GM10847 (cell line): ENCODE measurements around the gene TMEM198.

Experiments
- POLR2A ChIP-seq: IDR thresholded peaks from 2 replicates; pipeline ENCODE4 v1.6.1; 2011; ENCODE audit not compliant: insufficient read length; ENCODE audit errors: extremely low read depth

TMEM198 gene

DNA sequence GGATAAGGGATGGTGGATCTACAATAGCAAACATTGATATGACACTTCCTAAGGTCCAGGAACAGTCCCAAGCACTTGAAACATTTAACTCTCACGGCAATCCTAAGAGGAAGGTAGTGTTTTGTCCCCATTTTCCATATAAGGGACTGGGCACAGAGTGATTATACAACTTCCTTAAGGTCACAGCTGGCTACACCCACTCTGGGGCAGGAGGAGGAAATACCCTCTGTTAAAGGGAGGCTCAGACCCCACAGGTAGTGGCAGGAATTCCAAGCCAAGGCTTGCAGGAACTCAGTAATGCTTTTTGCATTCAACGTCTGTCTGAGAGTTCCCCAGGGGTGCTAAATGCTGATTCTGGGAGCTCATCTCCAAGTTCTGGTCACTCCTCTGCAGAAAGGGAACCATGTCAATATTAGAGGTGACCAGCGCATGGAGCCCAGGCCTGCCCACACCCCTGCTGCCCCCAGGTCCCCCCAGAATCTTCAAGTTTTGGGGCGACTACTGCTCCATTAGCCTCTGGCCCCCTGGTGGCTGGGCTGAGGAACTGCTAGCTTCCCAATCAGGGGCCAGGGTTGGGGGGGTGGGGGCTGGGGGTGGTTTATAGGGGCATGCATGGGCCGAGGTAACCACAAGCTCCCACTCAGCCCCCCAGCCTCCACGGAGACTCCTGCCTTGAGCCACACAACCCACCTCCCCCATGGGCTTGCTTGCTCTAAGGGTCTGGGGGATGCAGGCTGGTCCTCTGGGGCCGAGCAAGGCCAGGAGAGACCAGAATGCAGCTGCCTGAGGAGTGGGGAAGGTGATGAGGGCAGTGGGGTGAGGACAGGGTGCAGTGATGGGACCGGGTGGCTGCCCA, 16.4 kb downstream of the TMEM198 start:
- TF ChIP-seq POLR2A = no peak

DNA sequence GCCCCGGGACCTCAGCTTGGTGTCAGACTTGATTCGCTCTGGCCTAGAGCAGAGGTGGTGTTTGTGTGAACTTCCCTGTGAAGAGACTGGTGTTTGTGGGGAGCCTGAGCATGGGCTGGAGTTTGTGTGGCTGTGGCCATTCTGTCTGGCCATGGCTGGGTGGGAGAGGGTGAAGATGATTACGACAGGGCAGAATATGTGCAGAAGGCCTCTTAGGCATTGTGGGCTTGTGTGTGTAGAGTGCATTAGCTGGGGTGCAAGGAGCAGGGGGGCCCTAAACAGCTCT, 17.0 kb downstream of the TMEM198 start:
- TF ChIP-seq POLR2A = no peak

DNA sequence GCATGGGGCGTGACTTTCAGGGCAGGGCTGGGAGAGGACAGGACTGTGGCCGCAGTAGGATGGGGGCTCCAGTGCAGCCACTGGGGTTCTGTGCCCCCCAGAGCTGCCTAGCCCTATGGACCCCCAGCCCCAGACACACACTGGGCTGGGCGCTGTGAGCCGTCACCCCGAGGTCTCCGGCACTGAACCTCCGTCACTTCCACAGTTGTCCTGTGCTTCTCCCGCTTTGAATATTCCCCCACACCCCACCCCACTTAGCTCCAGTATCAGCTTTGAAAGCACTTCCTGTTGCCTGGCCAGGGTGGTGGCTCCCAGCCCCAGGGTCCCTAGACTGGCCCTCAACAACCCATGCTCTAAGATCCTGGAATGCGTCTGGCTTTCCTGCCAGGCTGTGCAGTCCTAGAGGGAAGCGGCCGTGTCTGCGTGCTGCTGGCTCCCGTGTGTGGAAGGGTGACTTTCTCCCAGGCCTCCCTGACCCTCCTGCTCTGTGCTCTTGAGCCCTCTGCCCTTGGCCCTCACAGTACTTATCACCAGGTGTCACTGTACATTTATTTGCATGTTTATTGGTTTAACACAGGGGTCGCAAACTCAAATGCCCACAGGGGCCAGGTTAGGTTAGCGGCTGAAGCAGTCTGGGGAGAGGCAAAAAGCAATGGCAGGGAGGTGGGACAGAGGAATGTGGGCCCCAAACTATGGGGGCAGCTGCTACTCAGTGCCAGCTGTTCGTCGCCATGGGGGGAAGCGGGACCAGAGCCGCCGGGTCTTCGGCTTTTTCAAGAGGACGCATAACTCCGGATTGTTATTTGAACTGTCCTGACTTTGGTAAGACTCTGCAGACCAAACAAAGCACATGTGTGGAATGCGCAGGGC, 17.6 kb downstream of the TMEM198 start:
- TF ChIP-seq POLR2A = no peak

DNA sequence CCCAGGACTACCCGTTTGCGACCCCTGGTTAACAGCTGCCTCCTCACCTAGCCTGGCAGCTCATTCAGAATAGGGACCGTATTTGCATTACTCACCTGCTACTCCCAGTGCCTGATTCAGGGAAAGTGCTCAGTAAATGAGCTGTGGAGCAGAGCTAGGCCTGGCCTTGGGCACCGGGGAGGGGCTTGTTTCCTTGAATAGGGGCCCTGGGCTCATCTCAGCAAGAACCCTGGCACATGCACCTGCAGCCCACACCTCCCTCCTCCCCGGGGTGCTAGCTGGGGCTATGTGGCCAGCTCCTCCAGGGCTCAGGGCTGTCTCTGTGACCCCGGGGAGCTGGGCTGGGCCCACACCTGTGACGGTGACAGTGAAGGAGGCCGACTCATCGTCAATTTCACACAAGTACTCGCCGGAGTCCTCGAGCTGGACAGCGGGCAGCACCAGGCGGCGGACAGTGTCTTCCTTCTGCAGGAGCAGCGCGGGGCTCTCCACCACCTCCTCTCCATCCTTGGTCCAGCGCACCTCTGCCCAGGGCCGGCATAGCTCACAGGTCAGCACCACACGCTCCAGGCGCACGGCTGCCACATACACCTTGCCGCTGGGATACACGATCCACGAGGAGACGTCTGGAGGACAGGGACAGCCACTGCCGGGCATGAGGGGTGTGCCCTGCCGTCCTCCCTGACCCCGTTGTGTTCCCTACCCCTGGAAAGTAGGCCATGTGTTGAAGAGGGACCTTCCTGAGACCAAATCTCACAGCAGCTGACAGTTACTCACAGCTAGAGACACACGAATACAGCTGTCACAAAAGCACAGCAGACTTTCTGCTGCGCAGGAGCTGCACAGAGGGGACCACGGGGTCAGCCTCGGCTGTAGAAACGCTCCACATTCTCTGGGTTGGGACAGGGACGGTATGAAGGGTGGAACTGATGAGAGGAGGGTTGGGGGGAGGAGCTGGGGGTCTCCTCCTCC, 18.5 kb downstream of the TMEM198 start:
- TF ChIP-seq POLR2A = no peak

DNA sequence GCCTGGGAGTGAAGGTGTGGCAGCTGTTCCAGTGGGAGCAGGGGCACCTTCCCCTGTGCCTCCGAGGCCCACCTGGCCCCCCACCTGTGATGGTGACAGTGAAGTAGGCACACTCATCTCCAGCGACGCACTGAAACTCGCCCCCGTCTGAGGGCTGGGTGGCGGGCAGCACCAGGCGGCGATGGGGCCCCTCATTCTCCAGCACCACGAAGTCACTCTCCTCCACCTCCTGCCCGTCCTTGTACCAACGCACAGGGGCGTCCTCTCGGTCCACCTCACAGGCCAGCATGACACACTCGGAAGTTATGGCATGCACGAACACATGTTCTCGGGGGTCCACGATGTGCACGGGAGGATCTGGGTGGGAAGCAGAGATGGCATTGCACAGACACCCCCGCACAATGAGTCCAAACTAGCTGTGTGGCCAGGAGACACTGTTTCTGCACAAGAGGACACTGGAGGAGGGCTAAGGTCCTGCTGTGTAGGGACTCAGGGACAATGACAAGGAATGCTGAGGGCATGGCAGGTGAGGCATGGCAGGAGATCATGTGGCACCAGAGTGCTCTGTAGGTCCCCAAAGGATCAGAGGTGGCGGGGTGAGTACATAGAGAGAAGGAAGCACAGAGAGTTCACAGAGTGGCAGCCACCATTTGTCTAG, 19.6 kb downstream of the TMEM198 start:
- TF ChIP-seq POLR2A = no peak

DNA sequence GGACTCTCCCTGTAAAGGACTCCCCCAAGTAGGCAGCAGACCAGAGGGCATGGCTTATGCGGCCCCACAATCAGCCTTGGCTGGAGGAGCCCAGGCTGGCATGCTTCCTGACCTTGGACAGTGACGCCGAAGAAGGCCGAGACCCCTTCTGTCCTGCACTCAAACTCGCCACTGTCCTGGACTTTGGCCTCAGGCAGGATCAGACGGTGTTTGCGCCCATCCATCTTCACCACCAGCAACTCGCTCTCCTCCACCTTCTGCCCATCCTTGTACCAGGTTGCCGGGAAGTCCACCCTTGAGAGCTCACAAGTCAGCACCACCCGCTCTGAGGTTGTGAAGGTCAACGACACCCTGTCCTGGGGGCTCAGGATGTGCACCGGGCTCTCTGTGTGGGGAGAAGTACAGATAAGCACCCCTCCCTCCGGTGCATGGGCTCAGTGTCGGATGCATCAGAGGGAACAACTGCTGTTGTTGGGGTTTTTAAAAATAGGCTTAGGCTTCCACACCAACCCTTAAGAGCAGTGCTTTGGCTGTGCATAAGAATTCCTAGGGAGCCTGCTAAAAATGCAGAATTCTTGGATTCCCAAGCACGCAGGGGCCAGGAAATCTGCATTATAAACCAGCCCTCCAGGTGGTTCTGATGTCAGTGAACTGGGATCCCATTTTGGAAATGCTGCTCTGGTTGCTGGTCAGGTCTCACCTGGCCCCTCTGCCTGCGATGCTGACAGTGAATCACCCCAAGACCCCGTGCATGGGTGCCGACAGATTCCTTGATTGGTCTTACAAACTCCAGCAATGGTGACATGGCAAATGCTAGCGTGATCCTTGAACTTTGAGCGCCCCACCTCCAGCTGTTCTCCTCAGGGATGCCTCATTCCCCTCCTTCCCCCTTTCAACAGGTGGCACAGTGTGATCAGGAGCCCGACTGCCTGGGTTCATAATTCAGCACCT, 21.6 kb downstream of the TMEM198 start:
- TF ChIP-seq POLR2A = no peak

DNA sequence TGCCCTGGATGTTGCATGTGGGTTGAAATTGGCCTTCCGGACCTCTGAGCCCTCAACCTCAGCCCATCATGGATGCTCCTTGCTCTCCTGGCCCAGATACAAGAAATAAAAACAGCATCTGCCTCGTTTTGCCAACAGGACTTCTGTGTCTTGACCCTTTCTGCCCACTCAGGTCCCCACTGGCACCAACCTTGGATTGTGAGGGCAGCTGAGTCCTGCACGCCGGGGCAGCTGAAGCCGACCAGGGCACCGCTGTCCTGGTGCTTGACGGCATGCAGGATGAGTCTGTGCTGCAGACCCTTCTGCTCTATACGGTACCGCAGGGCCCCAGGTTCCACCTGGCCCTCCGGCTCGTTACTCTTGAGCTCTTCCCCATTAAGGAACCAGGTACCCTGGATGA, 22.8 kb downstream of the TMEM198 start:
- TF ChIP-seq POLR2A = no peak

DNA sequence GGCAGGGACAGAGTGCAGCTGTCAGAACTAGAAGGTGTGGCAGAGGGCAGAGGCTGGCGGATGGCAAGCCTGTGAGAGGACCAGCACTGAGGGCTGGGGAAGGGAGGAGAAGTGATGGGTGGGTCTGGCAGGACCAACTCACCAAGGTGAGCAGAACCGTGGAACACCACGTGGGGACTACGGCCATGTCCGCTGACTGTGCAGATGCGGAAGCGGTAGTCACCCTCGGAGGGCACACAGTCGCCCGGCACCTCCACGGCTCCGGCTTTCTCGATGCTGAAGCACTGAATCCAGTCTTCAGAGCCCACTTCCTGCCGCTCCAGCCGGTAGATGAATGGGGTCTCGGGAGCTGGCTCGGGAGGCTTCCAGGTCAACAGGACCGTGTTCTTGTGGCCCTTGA, 23.3 kb downstream of the TMEM198 start:
- no peak for TF ChIP-seq POLR2A

DNA sequence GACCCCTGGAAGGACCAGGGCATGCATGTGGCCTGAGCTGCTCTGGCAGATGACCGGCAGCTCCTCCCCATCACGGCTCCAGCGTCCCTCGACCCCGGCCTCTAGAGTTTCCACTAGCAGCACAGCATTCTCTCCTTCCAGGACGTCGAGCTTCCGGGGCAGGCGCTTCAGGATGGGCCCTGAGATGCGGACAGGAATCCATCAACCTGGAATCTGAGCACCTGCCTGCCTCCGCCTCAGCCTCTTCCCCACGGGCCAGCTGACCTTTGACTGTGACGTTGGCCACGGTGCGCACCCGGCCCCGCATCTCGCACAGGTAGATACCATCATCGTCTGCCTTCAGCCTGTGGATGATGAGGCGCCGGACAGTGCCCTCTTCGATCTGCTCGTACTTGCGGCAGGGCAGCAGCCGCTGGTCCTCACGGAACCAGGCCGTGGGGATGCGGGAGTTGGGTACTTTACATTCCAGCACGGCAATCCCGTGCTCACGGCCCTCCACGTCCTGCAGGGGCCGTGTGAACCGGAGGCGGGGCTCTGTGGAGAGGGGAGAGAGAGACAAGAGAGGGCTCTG, 24.0 kb downstream of the TMEM198 start:
- TF ChIP-seq POLR2A = no peak

DNA sequence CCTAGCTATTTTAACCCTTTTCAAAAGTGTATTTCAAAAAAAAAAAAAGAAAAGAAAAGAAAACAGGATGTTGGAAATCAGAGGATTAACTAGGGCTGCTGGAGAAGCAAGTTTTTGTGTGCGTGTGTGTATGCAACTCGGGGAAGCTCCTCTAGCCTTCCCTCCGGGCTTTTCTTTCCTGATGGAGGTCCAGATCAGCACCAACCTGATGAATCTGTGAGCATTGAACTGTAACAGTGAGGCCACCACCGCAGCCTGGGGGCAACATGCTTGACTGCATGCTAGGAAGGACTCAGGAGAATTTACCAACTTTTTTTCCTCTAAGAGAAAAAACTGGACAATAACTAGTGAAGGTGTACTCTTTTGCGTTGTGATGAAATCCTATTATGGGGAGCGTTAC, 25.2 kb downstream of the TMEM198 start:
- no peak for TF ChIP-seq POLR2A

DNA sequence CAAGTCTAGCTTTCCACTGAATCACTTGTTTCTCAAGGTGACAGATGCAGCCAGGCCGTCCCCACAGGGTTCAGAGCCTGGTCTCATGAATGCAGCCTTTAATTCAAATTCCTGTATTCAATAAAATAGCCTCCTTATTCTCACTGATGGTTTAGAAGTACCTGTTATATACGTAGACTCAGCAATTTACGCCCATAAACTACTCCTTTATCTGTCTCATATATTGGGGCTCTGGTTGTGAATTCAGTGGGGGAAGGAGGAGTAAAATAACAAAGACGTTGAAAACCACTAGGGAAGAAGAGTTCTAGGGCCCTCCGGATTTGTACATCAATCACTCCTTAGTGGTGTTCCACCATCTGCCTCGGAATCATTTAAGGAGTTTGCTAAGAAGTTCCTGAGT, 25.8 kb downstream of the TMEM198 start:
- no peak for TF ChIP-seq POLR2A

DNA sequence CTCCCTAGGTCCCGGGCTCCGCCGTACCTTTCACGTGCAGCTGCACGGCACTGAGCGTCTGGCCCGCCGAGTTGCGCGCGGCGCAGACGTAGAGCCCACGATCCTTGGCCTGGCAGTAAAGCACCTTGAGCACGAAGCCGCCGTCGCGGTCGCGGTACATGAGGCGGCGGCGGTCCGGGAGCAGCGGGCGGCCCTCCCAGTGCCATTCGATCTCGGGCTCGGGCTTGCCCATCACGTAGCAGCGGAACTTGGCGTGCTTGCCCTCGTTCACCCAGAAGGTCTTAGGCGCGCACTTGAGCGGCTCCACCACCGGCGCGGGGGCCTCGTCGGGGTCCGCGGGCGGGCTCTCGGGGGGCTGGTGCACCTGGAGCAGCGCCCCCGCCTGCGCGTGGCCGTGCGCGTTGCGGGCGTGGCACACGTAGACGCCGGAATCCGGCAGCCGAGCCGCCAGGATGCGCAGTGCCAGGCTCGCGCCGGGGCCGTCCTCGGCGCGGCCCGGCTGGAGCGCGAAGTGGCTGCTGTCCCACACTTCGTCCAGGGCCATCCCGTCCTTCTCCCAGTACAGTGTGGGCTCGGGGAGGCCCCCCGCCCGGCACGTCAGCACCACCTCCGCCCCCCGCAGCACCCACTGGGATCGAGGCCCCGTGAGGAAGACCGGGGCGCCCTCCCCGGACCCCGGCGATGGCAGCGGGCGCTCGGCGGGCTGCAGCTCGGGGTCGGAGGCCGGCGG, 26.5 kb downstream of the TMEM198 start:
- TF ChIP-seq POLR2A = no peak

DNA sequence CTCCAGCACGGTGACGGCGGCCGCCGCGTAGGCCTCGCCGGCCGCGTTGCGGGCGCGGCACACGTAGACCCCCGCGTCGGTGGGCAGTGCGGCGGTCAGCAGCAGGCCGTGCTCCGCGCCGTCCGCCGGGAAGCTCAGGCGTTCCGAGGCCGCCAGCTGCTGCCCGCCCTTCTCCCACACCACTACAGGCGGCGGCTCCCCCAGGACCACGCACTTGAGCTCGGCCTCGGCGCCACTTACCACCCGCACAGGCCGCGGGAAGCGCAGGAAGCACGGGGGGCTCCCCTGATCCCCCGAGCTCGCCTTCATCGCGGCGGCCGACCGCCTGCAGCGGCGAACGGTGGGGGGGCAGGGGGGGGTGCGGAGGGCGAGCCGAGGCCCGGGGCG, 27.1 kb downstream of the TMEM198 start:
- TF ChIP-seq POLR2A = no peak
